Aorta (tissue), 5 donors: Measurements from ENCODE around the gene WDFY4. TPM values are rescaled to one million over a fixed set of nuclear protein-coding genes. Genes with fewer than 3 reads are reported as not detected.

Source experiments
- ATAC-seq: fragments of 200-7000 bp; cut with Tn5 transposase; one replicate; pipeline ENCODE4 v1.9.1; 2022; ENCODE audit warnings: moderate library complexity; ENCODE audit not compliant: low FRiP score
- DNase-seq, 2 donors: peaks; one replicate each; pipeline ENCODE4 v3.0.0-alpha.2; 2020
- H3K27ac ChIP-seq, 2 donors: one replicate each; pipeline ENCODE4 v1.5.1; 2013; ENCODE audit warnings: low read length in 2 of 2, mild to moderate bottlenecking in 2 of 2, moderate library complexity in 2 of 2, control low read depth in 1 of 2, inconsistent platforms in 1 of 2, low read depth in 1 of 2
- H3K27me3 ChIP-seq, 2 donors: one replicate each; pipeline ENCODE4 v1.6.1; 2013; ENCODE audit warnings: control low read depth in 1 of 2, low read length in 1 of 2, mild to moderate bottlenecking in 1 of 2, moderate library complexity in 1 of 2; ENCODE audit not compliant: insufficient read depth in 2 of 2, control insufficient read depth in 1 of 2
- H3K36me3 ChIP-seq, 2 donors: one replicate each; pipeline ENCODE4 v1.6.1; 2013; ENCODE audit warnings: control low read depth in 1 of 2, low read length in 1 of 2, mild to moderate bottlenecking in 1 of 2; ENCODE audit not compliant: insufficient read depth in 2 of 2, control insufficient read depth in 1 of 2
- H3K4me1 ChIP-seq, 2 donors: one replicate each; pipeline ENCODE4 v1.6.1; 2013; ENCODE audit warnings: low read length in 2 of 2, control low read depth in 1 of 2, mild to moderate bottlenecking in 1 of 2, moderate library complexity in 1 of 2; ENCODE audit not compliant: insufficient read depth in 2 of 2, control insufficient read depth in 1 of 2
- H3K4me3 ChIP-seq, 2 donors: one replicate each; pipeline ENCODE4 v1.5.1; 2013; ENCODE audit warnings: low read length in 2 of 2, control low read depth in 1 of 2, mild to moderate bottlenecking in 1 of 2
- H3K9me3 ChIP-seq: one replicate; pipeline ENCODE4 v1.6.1; 2013; ENCODE audit warnings: mild to moderate bottlenecking, low read length; ENCODE audit not compliant: control insufficient read depth
- WGBS, 2 donors: extraction: QIAGEN DNeasy Blood & Tissue Kit; methylation state at CpG; one replicate each; pipeline ENCODE4 v1.1.7; 2013; 5-methylcytosine and 5-hydroxymethylcytosine counted together
- intact Hi-C, 2 donors: fragments of 100-400 bp; cut with DNase I; formaldehyde crosslinking; loops; one replicate each; pipeline versions ENCODE4 v1.14.2 to v1.15.0; 2022
- polyA plus RNA-seq, 2 donors: library from polyadenylated mRNA; stranded (reverse); fragments of 200-250 nt; gene quantifications; one replicate each; pipeline ENCODE4 v1.2.3, GENCODE V29; 2013
- total RNA-seq, 2 donors: library from RNA; stranded (reverse); fragmentation: NEBNext Ultra II Directional; extraction: Animal tissue kit (Norgen Biotek cat#: 25700); gene quantifications; one replicate each; pipeline ENCODE4 v1.2.1, GENCODE V29; 2021
- donor health status: healthy with polysubstance abuse.
- donor health status: Bipolar disorder and iron deficiency.
- donor health status: DM: no; HTN: no; CAD: no.
- donor health status: DM: no; HTN: no; CAD: no.
- donor health status: DM: yes; HTN: yes; CAD: no.

WDFY4 gene
- total and polyA plus RNA-seq, 4 donors, result 0.54 to 15.0 (median 4.6) TPM

GRCh38 chr10:48710647-48711275 is 26.1 kb downstream of the WDFY4 start:
- Histone ChIP-seq H3K36me3 (no peaks in the 10 kb centered on the region), H3K27me3 (no peaks in the 10 kb centered on the region), H3K27ac (no peak overlapping the region), H3K4me1 (no peaks in the 10 kb centered on the region), H3K4me3 (no peak overlapping the region), H3K9me3 (peaks cover 4% of the 10 kb centered on the region)
- 35 to 44% methylated on average over 6 of the region's 6 CpGs for WGBS, 2 donors
- intact Hi-C loops, result no loop called here
- DNase-seq (no peak), ATAC-seq (no peak)

- Histone ChIP-seq H3K4me1 (no peaks in the 10 kb centered on the region), H3K36me3 (no peaks in the 10 kb centered on the region), H3K9me3 (peaks cover 4% of the 10 kb centered on the region), H3K27me3 (no peaks in the 10 kb centered on the region), H3K4me3 (no peak overlapping the region), H3K27ac (no peak overlapping the region)
- intact Hi-C loops, result no loop called here
- ATAC-seq (no peak), DNase-seq (no peak)
- WGBS, 2 donors, result 93 to 94% methylated on average over 3 of the region's 3 CpGs
These were observed 27.2 kb downstream of the WDFY4 start for GRCh38 chr10:48711830-48712229.

GRCh38 chr10:48714088-48714487 is 29.4 kb downstream of the WDFY4 start:
- H3K9me3 ChIP-seq, result peaks cover 4% of the 10 kb centered on the region
- no peaks in the 10 kb centered on the region for H3K36me3 ChIP-seq
- H3K4me1 ChIP-seq, result no peaks in the 10 kb centered on the region
- ATAC-seq, result no peak
- no peak overlapping the region for H3K27ac ChIP-seq
- H3K4me3 ChIP-seq, result no peak overlapping the region
- H3K27me3 ChIP-seq, result no peaks in the 10 kb centered on the region
- intact Hi-C loops, result no loop called here
- DNase-seq, result no peak

- intact Hi-C loops, result no loop called here
- no peaks in the 10 kb centered on the region for H3K36me3 ChIP-seq
- peaks cover 4% of the 10 kb centered on the region for H3K9me3 ChIP-seq
- no peak overlapping the region for H3K4me3 ChIP-seq
- H3K4me1 ChIP-seq, result no peaks in the 10 kb centered on the region
- H3K27ac ChIP-seq, result no peak overlapping the region
- ATAC-seq, result no peak
- no peaks in the 10 kb centered on the region for H3K27me3 ChIP-seq
- no peak for DNase-seq
- 78% methylated on average over 4 of the region's 4 CpGs for WGBS, 2 donors
These were observed 31.7 kb downstream of the WDFY4 start for GRCh38 chr10:48716416-48716815.

- no peaks in the 10 kb centered on the region for H3K4me1 ChIP-seq
- no peaks in the 10 kb centered on the region for H3K27me3 ChIP-seq
- DNase-seq (no peak), ATAC-seq (no peak)
- intact Hi-C loops, result no loop called here
- no peaks in the 10 kb centered on the region for H3K9me3 ChIP-seq
- 90 to 92% methylated on average over 5 of the region's 5 CpGs for WGBS, 2 donors
- no peak overlapping the region for H3K27ac ChIP-seq
- no peak overlapping the region for H3K4me3 ChIP-seq
- no peaks in the 10 kb centered on the region for H3K36me3 ChIP-seq
These were observed 35.9 kb downstream of the WDFY4 start for GRCh38 chr10:48720611-48721010.

GRCh38 chr10:48722153-48723145 is 37.8 kb downstream of the WDFY4 start:
- DNase-seq, result no peak
- WGBS, 2 donors, result 87 to 91% methylated on average over 11 of the region's 11 CpGs
- H3K9me3 ChIP-seq, result no peaks in the 10 kb centered on the region
- no peaks in the 10 kb centered on the region for H3K36me3 ChIP-seq
- no peak overlapping the region for H3K4me3 ChIP-seq
- H3K27me3 ChIP-seq, result no peaks in the 10 kb centered on the region
- no peak overlapping the region for H3K27ac ChIP-seq
- no peaks in the 10 kb centered on the region for H3K4me1 ChIP-seq
- intact Hi-C loops, result no loop called here
- ATAC-seq, result no peak

GRCh38 chr10:48724127-48724526 is 39.5 kb downstream of the WDFY4 start:
- ATAC-seq (no peak), DNase-seq (no peak)
- Histone ChIP-seq H3K4me3 (no peak overlapping the region), H3K27ac (no peak overlapping the region), H3K9me3 (no peaks in the 10 kb centered on the region), H3K36me3 (no peaks in the 10 kb centered on the region), H3K27me3 (no peaks in the 10 kb centered on the region), H3K4me1 (no peaks in the 10 kb centered on the region)
- WGBS, 2 donors, result 89 to 91% methylated on average over 7 of the region's 7 CpGs
- intact Hi-C loops, result no loop called here

- no peak for ATAC-seq
- 87 to 91% methylated on average over 4 of the region's 4 CpGs for WGBS, 2 donors
These were observed 41.0 kb downstream of the WDFY4 start for GRCh38 chr10:48725708-48726107.

GRCh38 chr10:48727866-48728265 is 43.2 kb downstream of the WDFY4 start:
- DNase-seq, result no peak
- Histone ChIP-seq H3K27me3 (no peaks in the 10 kb centered on the region), H3K4me3 (no peak overlapping the region), H3K4me1 (no peaks in the 10 kb centered on the region), H3K9me3 (no peaks in the 10 kb centered on the region), H3K27ac (no peak overlapping the region), H3K36me3 (no peaks in the 10 kb centered on the region)
- ATAC-seq, result no peak
- 87 to 92% methylated on average over 3 of the region's 3 CpGs for WGBS, 2 donors
- intact Hi-C loops, result no loop called here

More at GRCh38 chr10:48725708-48726107, 41.0 kb downstream of the WDFY4 start:
- intact Hi-C loops, result no loop called here
- H3K4me3 ChIP-seq, result no peak overlapping the region
- no peak overlapping the region for H3K27ac ChIP-seq
- no peaks in the 10 kb centered on the region for H3K9me3 ChIP-seq
- no peak for DNase-seq
- H3K36me3 ChIP-seq, result no peaks in the 10 kb centered on the region
- H3K27me3 ChIP-seq, result no peaks in the 10 kb centered on the region
- H3K4me1 ChIP-seq, result no peaks in the 10 kb centered on the region
